GM18951 (cell line): ENCODE results near the gene LMNTD2.
A peak's percentile ranks its signal among the peaks of the same experiment; 100 is the strongest.

Experiments
- POLR2A ChIP-seq: IDR thresholded peaks from 4 replicates; pipeline ENCODE4 v1.6.1; 2011; ENCODE audit warnings: mild to moderate bottlenecking; ENCODE audit not compliant: insufficient read length, insufficient read depth; ENCODE audit errors: extremely low read depth
- in situ Hi-C: fragments of 300-500 bp; cut with MboI; formaldehyde crosslinking; loops from one replicate; pipeline ENCODE4 v1.12.0; 2022; ENCODE audit warnings: low sequenced_read_pairs, mixed read lengths, inconsistent platforms; ENCODE audit not compliant: unreplicated experiment

LMNTD2 gene

DNA sequence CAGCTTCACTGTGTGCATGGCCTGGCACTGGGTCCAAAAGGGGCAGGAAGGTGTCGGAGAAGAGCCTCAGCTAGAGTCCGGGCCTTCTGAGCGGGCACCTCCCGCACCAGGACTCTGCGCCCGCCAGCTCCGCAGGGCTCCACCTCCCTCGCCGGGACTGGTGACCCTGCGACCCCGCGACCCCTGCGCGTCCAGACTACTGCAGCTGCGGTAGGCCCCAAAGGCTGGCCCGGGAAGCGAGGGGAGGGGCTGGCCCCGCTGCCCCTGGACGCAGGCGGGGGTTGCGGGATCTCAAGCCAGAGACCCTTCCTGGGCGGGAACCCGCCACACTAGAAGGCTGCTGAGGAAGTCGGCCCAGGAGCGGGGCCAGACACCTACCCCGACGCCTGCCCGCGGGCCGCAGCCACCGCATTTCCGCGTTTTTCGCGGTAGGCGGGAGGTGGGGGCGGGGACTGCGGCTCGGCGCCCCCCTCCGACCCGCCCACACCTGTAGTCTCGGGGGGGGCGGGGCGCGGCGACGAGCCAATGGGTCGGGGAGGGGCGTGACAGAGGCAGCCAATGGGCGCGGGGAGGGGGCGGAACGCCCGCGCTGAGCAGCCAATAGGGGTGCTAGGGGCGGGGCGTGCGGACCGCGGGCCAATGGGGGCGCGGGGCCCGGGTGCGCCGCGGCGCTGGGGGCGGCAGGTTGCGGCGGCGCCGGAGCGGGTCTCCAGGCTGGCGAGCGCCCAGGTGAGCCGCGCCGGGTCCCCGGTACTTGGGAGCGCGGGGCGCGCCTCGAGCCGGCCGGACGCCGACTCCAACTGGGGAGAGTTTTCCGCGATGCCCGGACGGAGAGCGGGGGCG, at the start of gene LMNTD2, which contains the start of gene RASSF7:
LMNTD2 (minus strand) TSS at position 434 of the 843 bp plus-strand sequence; CDS start at position 412, 22 bp downstream.
RASSF7 (plus strand) TSS at position 666 of the 843 bp plus-strand sequence. CDS start 799 bp downstream, outside the sequence.
- in situ Hi-C loops = no loop called here

DNA sequence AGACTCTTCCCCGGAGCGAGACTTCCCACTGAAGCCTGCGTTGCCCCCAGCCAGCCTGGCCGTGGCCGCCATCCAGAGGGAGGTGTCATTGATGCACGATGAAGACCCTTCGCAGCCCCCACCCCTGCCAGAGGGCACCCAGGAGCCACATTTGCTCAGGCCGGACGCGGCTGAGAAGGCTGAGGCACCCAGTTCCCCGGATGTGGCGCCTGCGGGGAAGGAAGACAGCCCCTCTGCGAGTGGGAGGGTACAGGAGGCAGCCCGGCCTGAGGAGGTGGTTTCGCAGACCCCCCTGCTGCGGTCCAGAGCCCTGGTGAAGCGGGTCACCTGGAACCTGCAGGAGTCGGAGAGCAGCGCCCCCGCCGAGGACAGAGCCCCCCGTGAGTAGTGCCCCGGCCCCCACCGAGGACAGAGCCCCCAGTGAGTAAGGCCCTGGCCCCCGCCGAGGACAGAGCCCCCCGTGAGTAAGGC, 48.8 kb upstream of the LMNTD2 start:
- in situ Hi-C loops = no loop called here
- TF ChIP-seq POLR2A = no peak

More for the DNA sequence above, at the start of gene LMNTD2, which contains the start of gene RASSF7:
- peak; percentile 83 for TF ChIP-seq POLR2A

DNA sequence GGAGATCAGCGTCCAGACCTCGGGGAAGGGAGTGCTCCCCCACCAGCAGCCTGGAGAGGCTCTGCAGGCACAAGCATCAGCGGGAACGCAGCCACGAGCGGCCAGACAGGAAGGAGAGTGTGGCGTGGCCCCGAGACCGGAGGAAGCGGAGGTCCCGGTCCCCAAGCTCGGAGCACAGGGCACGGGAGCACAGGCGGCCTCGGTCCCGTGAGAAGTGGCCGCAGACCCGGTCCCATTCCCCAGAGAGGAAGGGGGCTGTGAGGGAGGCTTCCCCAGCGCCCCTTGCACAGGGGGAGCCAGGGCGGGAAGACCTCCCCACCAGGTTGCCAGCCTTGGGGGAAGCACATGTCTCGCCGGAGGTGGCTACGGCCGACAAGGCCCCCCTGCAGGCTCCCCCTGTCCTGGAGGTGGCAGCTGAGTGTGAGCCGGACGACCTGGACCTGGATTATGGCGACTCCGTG, 48.3 kb upstream of the LMNTD2 start:
- no peak for TF ChIP-seq POLR2A
- in situ Hi-C loops = no loop called here

DNA sequence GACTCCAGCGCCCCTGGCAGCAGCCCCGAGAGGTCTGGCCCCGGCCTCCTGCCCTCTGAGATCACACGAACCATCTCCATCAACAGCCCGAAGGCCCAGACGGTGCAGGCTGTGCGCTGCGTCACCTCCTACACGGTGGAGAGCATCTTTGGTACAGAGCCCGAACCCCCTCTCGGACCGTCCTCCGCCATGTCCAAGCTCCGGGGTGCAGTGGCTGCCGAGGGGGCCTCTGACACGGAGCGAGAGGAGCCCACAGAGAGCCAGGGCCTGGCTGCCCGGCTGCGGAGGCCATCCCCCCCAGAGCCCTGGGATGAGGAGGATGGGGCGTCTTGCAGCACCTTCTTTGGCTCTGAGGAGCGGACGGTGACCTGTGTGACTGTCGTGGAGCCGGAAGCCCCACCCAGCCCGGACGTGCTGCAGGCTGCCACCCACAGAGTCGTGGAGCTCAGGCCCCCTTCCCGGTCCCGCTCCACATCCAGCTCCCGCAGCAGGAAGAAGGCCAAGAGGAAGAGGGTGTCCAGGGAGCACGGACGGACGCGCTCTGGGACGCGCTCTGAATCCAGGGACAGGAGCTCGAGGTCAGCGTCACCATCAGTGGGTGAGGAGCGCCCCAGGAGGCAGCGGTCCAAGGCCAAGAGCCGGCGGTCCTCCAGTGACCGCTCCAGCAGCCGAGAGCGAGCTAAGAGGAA, 47.6 kb upstream of the LMNTD2 start:
- in situ Hi-C loops = no loop called here
- no peak for TF ChIP-seq POLR2A

- no peak for TF ChIP-seq POLR2A
- in situ Hi-C loops = no loop called here
Measured at GRCh38 chr11:607020-607780, 46.7 kb upstream of the LMNTD2 start.

GRCh38 chr11:606245-606644, 45.7 kb upstream of the LMNTD2 start:
- TF ChIP-seq POLR2A = no peak
- in situ Hi-C loops = no loop called here

DNA sequence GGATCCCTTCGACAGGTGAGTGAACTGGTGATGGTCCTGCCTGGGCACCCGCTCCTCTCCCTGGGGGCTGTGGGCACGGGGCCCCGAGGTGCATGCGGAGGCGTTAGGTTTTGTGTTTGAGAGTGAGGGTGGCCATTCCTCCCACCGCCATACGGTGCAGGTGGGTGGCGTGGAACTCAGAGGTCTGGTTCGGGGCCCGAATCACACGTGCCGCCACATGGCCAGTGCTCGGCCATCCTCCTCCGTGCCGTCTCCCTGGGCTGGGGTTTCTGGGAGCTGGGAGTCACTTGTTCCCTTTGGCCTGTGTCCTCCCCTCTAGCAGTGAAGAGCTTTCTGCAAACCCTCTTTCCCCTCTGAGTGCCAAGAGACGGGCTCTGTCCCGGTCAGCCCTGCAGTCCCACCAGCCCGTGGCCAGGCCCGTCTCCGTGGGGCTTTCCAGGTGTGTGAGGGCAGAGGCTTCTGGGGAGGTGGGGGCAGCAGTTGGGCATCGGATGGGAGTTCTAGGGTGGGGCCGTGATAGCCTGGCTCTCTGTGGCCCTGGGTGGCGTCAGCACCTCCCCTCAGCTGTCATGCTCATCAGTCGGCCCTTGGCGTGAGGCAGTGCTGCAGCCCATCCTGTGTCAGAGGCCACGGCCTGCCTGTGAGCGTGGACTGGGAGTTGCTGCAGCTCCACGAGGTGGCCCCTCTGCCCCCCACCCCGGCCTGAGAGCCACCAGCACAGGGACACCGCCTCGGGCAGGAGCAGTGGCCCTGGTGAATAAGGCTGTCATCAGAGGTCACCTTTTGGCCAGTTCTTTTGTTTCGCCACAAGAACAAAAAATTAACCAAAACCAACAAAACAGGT, 45.0 kb upstream of the LMNTD2 start:
- TF ChIP-seq POLR2A = no peak
- in situ Hi-C loops = no loop called here

DNA sequence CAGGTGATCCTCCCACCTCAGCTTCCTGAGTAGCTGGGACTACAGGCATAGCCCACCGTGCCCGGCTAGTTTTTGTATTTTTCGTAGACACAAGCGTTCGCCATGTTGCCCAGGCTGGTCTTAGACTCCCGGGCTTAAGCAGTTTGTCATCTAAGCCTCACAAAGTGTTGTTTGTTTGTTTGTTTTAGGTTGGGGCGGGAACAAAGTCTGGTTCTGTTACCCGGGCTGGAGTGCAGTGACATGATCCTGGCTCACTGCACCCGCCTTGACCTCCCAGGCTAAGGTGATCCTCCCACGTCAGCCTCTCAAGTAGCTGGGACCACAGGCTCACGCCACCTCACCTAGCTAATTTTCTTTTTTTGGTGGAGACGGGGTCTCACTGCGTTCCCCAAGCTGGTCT, 42.6 kb upstream of the LMNTD2 start:
- in situ Hi-C loops = no loop called here
- TF ChIP-seq POLR2A = no peak

DNA sequence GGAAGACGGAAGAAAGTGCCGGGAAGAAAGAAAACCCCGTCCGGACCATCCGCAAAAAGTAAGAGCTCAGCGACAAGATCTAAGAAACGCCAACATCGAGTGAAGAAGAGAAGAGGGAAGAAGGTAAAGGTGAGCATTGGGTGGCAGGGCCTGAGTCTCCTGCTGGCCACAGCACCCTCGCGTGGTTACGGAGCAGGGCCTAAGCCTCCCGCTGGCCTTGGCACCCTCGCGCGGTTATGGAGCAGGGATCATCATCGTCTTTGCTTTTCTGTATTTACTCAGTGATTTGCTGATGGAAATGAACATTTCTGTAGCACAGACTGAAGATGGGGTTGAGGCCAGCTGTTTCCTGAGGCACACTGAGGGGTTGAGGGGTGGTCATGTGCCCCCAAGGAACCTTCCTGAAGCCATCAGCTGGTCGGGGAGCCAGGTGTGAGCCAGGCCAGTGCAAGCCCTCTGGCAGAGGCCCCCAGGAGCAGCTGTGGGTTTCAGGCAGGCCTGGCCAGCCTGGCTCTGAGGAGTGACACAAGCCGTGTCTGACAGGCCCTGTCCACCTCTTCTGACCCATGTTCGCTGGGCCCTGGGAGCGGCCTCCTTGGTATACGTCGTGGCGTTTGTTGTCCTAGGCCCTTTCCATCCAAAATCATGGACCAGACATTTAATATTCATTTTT, 41.2 kb upstream of the LMNTD2 start:
- no peak for TF ChIP-seq POLR2A
- in situ Hi-C loops = no loop called here

- TF ChIP-seq POLR2A = peak; percentile 10
- in situ Hi-C loops = no loop called here
Measured at GRCh38 chr11:598005-598680, 37.6 kb upstream of the LMNTD2 start.

DNA sequence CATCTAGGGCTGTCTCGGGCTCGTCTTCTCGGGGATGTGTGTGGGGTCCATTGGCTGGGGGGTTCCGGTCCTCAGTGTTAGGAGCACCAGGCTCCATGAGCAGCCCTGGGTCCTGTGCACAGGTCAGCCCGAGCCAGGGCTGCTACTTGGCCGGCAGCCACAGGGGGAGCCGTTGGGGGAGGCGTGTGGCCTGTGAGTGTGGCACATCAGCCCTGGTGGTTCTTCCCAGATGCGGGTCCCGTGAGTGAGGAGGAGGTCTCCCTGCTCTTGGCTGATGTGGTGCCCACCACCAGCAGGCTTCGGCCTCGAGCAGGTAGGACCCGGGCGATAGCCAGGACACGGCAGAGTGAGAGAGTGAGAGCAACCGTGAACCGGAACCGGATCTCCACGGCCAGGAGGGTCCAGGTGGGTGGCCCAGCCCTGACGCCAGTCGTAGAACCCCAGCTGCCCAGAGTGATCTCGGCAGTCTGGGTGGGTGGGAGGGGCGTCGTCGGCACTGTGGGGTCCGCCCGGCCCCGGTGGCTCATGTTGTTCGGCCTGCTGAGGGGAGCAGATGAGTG, 36.7 kb upstream of the LMNTD2 start:
- no peak for TF ChIP-seq POLR2A
- in situ Hi-C loops = no loop called here
